Muscle of leg (tissue), 16 donors: ENCODE measurements around the gene GID4. TPM values are rescaled to one million over a fixed set of nuclear protein-coding genes. Genes with fewer than 3 reads are reported as not detected.
A peak's percentile ranks its signal among the peaks of the same experiment; 100 is the strongest.
"Not testable (repeated sequence)": the region's sequence is repeated elsewhere in the genome, so short reads cannot be mapped to it uniquely, and the experiment has no call there.

Source experiments
- DNase-seq: peaks from one replicate; pipeline ENCODE4 v3.0.0; 2013
- H3K27ac ChIP-seq: one replicate; pipeline ENCODE4 v1.5.1; 2013; ENCODE audit warnings: mild to moderate bottlenecking, low read length, control low read depth
- H3K27me3 ChIP-seq: one replicate; pipeline ENCODE4 v1.6.1; 2013; ENCODE audit warnings: low read length; ENCODE audit not compliant: control insufficient read depth, insufficient read depth
- H3K36me3 ChIP-seq: one replicate; pipeline ENCODE4 v1.6.1; 2013; ENCODE audit warnings: low read length; ENCODE audit not compliant: control insufficient read depth, insufficient read depth
- H3K4me1 ChIP-seq: one replicate; pipeline ENCODE4 v1.6.1; 2013; ENCODE audit warnings: low read length; ENCODE audit not compliant: control insufficient read depth, insufficient read depth
- H3K4me3 ChIP-seq: one replicate; pipeline ENCODE4 v1.5.1; 2013; ENCODE audit warnings: low read length, control low read depth
- H3K9me3 ChIP-seq: replicated peaks from 2 replicates; pipeline ENCODE4 v1.6.1; 2013; ENCODE audit warnings: low read depth, low read length; ENCODE audit not compliant: control insufficient read depth
- WGBS: methylation state at CpG from one replicate; pipeline ENCODE4 v1.1.5; 2013; ENCODE audit warnings: missing lambda C conversion rate; ENCODE audit not compliant: insufficient coverage; 5-methylcytosine and 5-hydroxymethylcytosine counted together
- long read RNA-seq, 11 donors: transcript quantifications; one replicate each; lab custom pipeline, GENCODE V29; 2026
- polyA plus RNA-seq, 8 donors: library from polyadenylated mRNA; unstranded; fragments of 120-200 nt; gene quantifications; one replicate each; pipeline versions ENCODE4 v1.2.1 to v1.2.3, GENCODE V29; 2013; ENCODE audit warnings: inconsistent platforms in 1 of 8, low replicate concordance in 1 of 8; ENCODE audit not compliant: insufficient read length in 8 of 8, insufficient read depth in 1 of 8
- total RNA-seq: library from RNA; stranded (reverse); fragments of 120-200 nt; gene quantifications from one replicate; pipeline ENCODE4 v1.2.4, GENCODE V29; 2013

The GID4 gene
- 7.0 TPM for total RNA-seq
- polyA plus RNA-seq, result 10 to 100 TPM; 10.6 to 12.2 (median 11.3) TPM
- long read RNA-seq, donor 1, result 0 reads
- long read RNA-seq, donor 2, result 0 reads
- long read RNA-seq, donor 3, full-length matches to known transcripts, result 9 of 9 reads
- long read RNA-seq, donor 3, partial matches to known transcripts, result 0 of 9 reads
- long read RNA-seq, donor 3, other reads (novel, unspliced or antisense), result 0 of 9 reads
- long read RNA-seq, donor 4, full-length matches to known transcripts, result 3 of 3 reads
- long read RNA-seq, donor 4, partial matches to known transcripts, result 0 of 3 reads
- long read RNA-seq, donor 4, other reads (novel, unspliced or antisense), result 0 of 3 reads
- long read RNA-seq, donor 5, full-length matches to known transcripts, result 4 of 4 reads
- long read RNA-seq, donor 5, partial matches to known transcripts, result 0 of 4 reads
- long read RNA-seq, donor 5, other reads (novel, unspliced or antisense), result 0 of 4 reads
- long read RNA-seq, donor 6, full-length matches to known transcripts, result 6 of 6 reads
- long read RNA-seq, donor 6, partial matches to known transcripts, result 0 of 6 reads
- long read RNA-seq, donor 6, other reads (novel, unspliced or antisense), result 0 of 6 reads
- long read RNA-seq, donor 7, full-length matches to known transcripts, result 5 of 5 reads
- long read RNA-seq, donor 7, partial matches to known transcripts, result 0 of 5 reads
- long read RNA-seq, donor 7, other reads (novel, unspliced or antisense), result 0 of 5 reads
- long read RNA-seq, donor 8, full-length matches to known transcripts, result 2 of 2 reads
- long read RNA-seq, donor 8, partial matches to known transcripts, result 0 of 2 reads
- long read RNA-seq, donor 8, other reads (novel, unspliced or antisense), result 0 of 2 reads
- long read RNA-seq, donor 9, full-length matches to known transcripts, result 5 of 5 reads
- long read RNA-seq, donor 9, partial matches to known transcripts, result 0 of 5 reads
- long read RNA-seq, donor 9, other reads (novel, unspliced or antisense), result 0 of 5 reads
- long read RNA-seq, donor 10, full-length matches to known transcripts, result 6 of 6 reads
- long read RNA-seq, donor 10, partial matches to known transcripts, result 0 of 6 reads
- long read RNA-seq, donor 10, other reads (novel, unspliced or antisense), result 0 of 6 reads
- long read RNA-seq, donor 11, full-length matches to known transcripts, result 1 of 1 reads
- long read RNA-seq, donor 11, partial matches to known transcripts, result 0 of 1 reads
- long read RNA-seq, donor 11, other reads (novel, unspliced or antisense), result 0 of 1 reads

DNA sequence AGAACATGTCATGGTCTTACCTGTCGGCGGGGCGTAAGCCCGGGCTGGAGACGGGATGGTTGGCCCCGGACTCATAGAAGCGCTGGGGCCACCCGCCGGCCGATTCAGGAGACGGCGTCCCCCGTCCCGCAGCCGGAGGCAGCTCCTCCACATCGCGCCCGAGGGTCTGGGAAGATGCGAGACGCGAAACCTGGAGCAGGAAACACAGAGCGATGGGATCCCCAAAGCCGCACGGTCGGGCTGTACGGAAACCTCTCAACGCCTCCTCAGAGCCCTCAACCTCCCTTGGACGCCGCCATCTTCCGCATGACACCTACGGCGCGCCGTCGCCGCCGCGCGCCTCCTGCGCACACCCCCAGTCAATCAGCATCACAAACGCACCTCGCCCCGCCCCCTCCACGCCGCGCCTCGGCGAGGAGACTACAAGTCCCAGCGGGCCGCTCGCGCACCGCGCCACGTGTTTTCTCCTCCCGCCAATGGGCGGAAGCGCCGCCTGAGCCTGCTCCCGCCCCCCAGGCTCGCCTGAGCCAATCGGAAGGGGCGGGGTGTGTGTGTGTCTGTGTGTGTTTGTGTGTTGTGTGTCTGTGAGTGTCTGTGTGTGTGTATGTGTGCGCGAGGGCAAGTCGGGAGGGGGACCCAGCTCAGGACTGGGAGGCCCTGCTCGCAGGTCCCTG, at the start of gene GID4, which contains the start of gene ATPAF2:
Gene GID4 (plus strand): TSS at position 548 of the 674 bp plus-strand sequence. CDS start 57 bp downstream, at position 605.
Gene ATPAF2 (minus strand): TSS at position 308 of the 674 bp plus-strand sequence. CDS start 155 bp downstream, at position 153.
- Histone ChIP-seq H3K27ac (peak within 1 kb of the TSS; percentile 85), H3K9me3 (no peaks in the 10 kb centered on the region), H3K36me3 (peaks cover 3% of the 10 kb centered on the region), H3K4me1 (peaks cover 23% of the 10 kb centered on the region), H3K27me3 (no peaks in the 10 kb centered on the region), H3K4me3 (peak within 1 kb of the TSS; percentile 97)
- peak; percentile 100 for DNase-seq
- WGBS, result 0% methylated on average over 49 of the region's 67 CpGs

DNA sequence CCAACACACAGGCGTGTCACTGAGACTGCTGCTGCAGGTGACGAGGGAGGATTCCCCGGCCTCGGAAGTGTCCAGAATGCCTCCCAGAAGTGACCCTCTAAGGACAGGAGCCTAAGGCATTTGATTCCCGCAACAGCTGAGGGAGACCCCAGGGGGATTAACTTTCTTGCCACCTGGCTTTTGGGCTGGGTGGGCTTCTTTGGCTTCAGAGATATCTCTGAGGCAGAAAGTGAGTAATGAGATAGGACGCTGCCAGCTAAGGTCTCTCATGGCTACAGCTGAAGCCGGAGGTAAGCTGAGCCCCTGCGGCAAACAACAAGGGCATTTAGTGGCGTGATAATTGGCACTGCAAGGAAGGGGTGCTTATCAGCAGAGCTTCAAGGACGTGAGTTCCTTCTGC, 49.6 kb upstream of the GID4 start:
- 87% methylated on average over 10 of the region's 10 CpGs for WGBS

DNA sequence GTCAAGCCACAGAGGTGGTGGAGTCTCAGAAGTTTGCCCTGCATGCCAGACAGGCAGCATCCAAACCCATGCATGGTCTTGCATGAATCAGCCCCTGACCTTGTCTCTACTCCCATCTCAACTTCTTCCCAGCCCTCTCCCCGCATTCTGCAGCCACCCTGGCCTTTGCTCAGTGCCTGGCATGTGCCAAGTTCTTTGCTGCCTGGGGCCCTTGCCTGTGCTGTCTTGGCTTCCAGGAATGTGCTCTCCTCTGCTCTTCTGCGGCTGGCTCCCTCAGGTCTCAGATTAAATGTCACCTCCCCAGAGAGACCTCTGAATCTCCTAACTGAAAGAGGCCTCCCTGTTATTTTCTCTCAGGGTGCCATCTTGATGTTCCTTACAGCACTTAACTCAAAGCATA, 48.9 kb upstream of the GID4 start:
- H3K4me1 ChIP-seq, result peaks cover 32% of the 10 kb centered on the region
- H3K36me3 ChIP-seq, result no peaks in the 10 kb centered on the region
- H3K27ac ChIP-seq, result no peak overlapping the region
- DNase-seq, result no peak
- no peaks in the 10 kb centered on the region for H3K9me3 ChIP-seq
- no peaks in the 10 kb centered on the region for H3K27me3 ChIP-seq
- H3K4me3 ChIP-seq, result no peak overlapping the region
- 73% methylated on average over 2 of the region's 2 CpGs for WGBS

More for the DNA sequence above, 49.6 kb upstream of the GID4 start:
- Histone ChIP-seq H3K4me3 (no peak overlapping the region), H3K36me3 (no peaks in the 10 kb centered on the region), H3K27me3 (no peaks in the 10 kb centered on the region), H3K27ac (no peak overlapping the region), H3K4me1 (peaks cover 30% of the 10 kb centered on the region), H3K9me3 (no peaks in the 10 kb centered on the region)
- no peak for DNase-seq

DNA sequence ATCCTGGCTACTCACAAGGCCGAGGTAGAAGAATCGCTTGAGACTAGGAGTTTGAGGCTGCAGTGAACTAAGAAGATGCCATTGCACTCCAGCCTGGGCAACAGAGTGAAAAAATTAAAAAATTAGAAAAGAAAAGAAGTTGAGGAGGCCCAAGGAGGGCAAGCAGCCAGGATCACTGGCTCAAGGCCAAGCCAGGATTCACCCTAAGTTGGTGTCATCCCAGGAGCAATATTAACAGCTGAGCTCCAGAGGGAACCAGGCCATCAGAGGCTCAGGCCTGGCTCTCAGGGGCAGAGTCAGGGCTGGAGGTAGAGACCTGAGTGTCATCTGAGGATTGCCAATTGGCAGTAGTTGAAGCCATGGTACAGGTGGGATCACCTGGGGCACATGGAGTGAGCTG, 45.8 kb upstream of the GID4 start:
- no CpG with 5 or more reads among the region's 2 CpGs for WGBS
- H3K27ac ChIP-seq, result no peak overlapping the region
- H3K4me3 ChIP-seq, result no peak overlapping the region
- no peaks in the 10 kb centered on the region for H3K27me3 ChIP-seq
- H3K36me3 ChIP-seq, result no peaks in the 10 kb centered on the region
- peaks cover 30% of the 10 kb centered on the region for H3K4me1 ChIP-seq
- DNase-seq, result no peak
- H3K9me3 ChIP-seq, result no peaks in the 10 kb centered on the region

DNA sequence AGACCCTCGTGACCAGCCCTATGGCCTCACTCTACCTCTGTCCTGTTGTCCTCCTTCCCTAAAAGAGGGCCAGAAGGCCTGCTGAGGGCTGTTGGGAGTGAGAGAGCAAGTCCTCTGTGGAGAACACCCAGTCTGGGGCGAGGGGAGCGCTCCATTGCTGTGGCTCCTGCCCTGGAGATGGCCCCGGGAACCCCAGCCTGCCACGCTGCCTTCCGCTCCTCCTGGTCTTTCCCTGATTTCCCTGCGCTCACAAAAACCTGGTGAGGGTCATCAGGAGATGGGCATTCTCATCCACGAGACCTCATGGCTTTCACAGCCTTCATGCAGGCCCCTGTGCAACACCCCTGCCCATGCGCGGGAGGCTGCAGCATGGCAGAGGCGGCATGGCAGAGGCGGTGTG, 45.4 kb upstream of the GID4 start:
- 95% methylated on average over 11 of the region's 12 CpGs for WGBS
- Histone ChIP-seq H3K4me1 (peaks cover 25% of the 10 kb centered on the region), H3K4me3 (no peak overlapping the region), H3K36me3 (no peaks in the 10 kb centered on the region), H3K27ac (no peak overlapping the region), H3K27me3 (no peaks in the 10 kb centered on the region), H3K9me3 (no peaks in the 10 kb centered on the region)
- no peak for DNase-seq

DNA sequence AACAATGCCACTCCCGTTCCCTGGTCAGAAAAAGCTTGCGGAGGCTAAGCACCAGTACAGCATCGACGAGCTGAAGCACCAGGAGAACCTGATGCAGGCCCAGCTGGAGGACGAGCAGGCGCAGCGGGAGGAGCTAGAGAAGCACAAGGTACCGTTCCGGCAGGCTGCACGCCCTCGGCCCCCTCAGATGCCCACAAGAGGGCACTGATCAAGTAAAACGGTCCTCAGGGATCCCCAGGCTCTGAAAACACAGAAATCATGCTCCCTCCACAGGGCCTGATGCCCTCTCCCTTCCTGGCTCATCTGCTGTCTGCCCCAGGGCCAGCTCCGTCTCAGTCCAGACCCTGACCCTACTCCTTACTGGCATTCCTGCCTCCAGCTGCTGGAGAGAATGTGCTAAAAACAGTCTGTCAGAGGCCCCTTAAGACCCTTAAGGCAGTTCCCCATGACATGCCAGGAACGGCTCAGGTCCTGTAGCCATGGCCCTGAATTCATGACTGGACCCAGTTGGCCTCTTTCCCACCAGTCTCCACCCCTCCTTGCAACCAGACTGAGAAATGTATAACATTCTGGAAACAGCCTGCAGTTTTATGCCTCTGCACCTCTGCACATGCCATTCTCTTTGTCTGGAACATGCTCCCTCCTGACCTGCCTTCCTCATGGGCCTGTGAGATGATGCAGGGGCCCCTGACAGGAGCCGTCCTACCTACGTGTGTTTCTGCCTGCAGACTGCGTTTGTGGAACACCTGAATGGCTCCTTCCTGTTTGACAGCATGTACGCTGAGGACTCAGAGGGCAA, 44.7 kb upstream of the GID4 start:
- H3K36me3 ChIP-seq, result no peaks in the 10 kb centered on the region
- H3K4me3 ChIP-seq, result no peak overlapping the region
- no peak for DNase-seq
- no peaks in the 10 kb centered on the region for H3K27me3 ChIP-seq
- peaks cover 20% of the 10 kb centered on the region for H3K4me1 ChIP-seq
- 38% methylated on average over 17 of the region's 18 CpGs for WGBS
- no peaks in the 10 kb centered on the region for H3K9me3 ChIP-seq
- H3K27ac ChIP-seq, result no peak overlapping the region

DNA sequence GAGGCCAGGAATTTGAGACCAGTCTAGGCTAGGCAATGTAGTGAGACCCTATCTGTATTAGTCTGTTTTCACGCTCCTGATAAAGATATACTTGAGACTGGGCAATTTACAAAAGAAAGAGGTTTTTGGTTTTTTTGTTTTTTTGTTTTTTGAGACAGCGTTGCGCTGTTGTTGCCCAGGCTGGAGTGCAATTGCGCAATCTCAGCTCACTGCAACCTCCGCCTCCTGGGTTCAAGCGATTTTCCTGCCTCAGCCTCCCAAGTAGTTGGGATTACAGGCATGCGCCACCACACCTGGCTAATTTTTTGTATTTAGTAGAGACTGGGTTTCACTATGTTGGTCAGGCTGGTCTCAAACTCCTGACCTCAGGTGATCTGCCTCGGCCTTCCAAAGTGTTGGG, 43.3 kb upstream of the GID4 start:
- not testable (repeated sequence) for DNase-seq, H3K9me3 ChIP-seq, H3K27ac ChIP-seq, H3K36me3 ChIP-seq, H3K4me3 ChIP-seq, H3K27me3 ChIP-seq, H3K4me1 ChIP-seq
- WGBS, result 90% methylated on average over 5 of the region's 8 CpGs

DNA sequence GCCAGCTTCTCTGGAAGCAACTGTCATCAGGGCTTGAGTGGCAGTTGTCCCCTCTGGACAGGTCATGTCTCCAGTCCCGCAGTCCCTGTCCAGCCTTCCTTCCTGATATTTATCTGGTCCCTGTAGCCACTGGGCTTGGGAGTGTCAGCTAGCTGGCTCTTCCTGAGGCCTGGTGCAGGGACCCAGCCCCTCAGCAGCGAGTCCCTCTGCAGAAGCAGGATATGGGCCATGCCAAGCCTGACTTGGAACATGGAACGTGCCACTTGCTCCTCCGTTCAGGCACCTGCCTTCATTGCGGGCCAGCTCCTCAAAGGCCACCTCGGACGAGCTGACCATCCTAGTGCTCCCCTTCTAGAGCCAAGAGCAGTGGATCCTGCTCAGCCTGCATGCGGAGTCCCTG, 40.3 kb upstream of the GID4 start:
- no peak overlapping the region for H3K4me3 ChIP-seq
- no peaks in the 10 kb centered on the region for H3K27me3 ChIP-seq
- no peak for DNase-seq
- no peaks in the 10 kb centered on the region for H3K36me3 ChIP-seq
- H3K4me1 ChIP-seq, result peaks cover 8% of the 10 kb centered on the region
- H3K9me3 ChIP-seq, result no peaks in the 10 kb centered on the region
- H3K27ac ChIP-seq, result no peak overlapping the region
- WGBS, result 88% methylated on average over 8 of the region's 8 CpGs
